ENCODE results near the gene CDCA7.
A peak's percentile ranks its signal among the peaks of the same experiment; 100 is the strongest.

GRCh38 chr2:173400760-173401159 is 46.1 kb downstream of the CDCA7 start:
- TF ChIP-seq, protein P1, sequence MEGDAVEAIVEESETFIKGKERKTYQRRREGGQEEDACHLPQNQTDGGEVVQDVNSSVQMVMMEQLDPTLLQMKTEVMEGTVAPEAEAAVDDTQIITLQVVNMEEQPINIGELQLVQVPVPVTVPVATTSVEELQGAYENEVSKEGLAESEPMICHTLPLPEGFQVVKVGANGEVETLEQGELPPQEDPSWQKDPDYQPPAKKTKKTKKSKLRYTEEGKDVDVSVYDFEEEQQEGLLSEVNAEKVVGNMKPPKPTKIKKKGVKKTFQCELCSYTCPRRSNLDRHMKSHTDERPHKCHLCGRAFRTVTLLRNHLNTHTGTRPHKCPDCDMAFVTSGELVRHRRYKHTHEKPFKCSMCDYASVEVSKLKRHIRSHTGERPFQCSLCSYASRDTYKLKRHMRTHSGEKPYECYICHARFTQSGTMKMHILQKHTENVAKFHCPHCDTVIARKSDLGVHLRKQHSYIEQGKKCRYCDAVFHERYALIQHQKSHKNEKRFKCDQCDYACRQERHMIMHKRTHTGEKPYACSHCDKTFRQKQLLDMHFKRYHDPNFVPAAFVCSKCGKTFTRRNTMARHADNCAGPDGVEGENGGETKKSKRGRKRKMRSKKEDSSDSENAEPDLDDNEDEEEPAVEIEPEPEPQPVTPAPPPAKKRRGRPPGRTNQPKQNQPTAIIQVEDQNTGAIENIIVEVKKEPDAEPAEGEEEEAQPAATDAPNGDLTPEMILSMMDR (IDR thresholded peaks at IDR 0.05 in 4 of 5, conservative IDR thresholded peaks at IDR 0.05 in 1 of 5): peak in 1 of 5 experiments; percentile 7
- TF ChIP-seq POLR2A (IDR thresholded peaks at IDR 0.05): no peak
